ENCODE measurements around the gene ENPP4. TPM values are rescaled to one million over a fixed set of nuclear protein-coding genes. Genes with fewer than 3 reads are reported as not detected.
"Not testable (repeated sequence)": the region's sequence is repeated elsewhere in the genome, so short reads cannot be mapped to it uniquely, and the experiment has no call there.

The ENPP4 gene, protein sequence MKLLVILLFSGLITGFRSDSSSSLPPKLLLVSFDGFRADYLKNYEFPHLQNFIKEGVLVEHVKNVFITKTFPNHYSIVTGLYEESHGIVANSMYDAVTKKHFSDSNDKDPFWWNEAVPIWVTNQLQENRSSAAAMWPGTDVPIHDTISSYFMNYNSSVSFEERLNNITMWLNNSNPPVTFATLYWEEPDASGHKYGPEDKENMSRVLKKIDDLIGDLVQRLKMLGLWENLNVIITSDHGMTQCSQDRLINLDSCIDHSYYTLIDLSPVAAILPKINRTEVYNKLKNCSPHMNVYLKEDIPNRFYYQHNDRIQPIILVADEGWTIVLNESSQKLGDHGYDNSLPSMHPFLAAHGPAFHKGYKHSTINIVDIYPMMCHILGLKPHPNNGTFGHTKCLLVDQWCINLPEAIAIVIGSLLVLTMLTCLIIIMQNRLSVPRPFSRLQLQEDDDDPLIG
- total RNA-seq: 1 to 10 TPM; 3.9 to 8.2 (median 6.2) TPM
- long read RNA-seq: 0 reads

GRCh38 chr6:46129629-46130511 is at the start of gene ENPP4:
Gene ENPP4, plus strand, starts transcription at chr6:46129989. Its CDS starts 9,595 bp downstream, at chr6:46139584.
- Histone ChIP-seq H3K4me3 (peak within 1 kb of the TSS; percentile 69 to 76 (median 74)), H3K36me3 (no peaks in the 10 kb centered on the region), H3K9me3 (no peaks in the 10 kb centered on the region), H3K4me1 (peaks cover 0 to 23% (median 0%) of the 10 kb centered on the region in 4 donors), H3K27ac (peak within 1 kb of the TSS; percentile 63 to 68 (median 64)), H3K27me3 (no peaks in the 10 kb centered on the region)
- DNase-seq (peak; percentile 89 to 94 (median 91)), ATAC-seq (peak; percentile 98 to 100 (median 98))
- under 1% methylated on average over 22 of the region's 61 CpGs for WGBS (ENCODE audit: insufficient coverage, low coverage, low lambda C conversion rate, missing lambda C conversion rate)
- TF ChIP-seq, protein P1, sequence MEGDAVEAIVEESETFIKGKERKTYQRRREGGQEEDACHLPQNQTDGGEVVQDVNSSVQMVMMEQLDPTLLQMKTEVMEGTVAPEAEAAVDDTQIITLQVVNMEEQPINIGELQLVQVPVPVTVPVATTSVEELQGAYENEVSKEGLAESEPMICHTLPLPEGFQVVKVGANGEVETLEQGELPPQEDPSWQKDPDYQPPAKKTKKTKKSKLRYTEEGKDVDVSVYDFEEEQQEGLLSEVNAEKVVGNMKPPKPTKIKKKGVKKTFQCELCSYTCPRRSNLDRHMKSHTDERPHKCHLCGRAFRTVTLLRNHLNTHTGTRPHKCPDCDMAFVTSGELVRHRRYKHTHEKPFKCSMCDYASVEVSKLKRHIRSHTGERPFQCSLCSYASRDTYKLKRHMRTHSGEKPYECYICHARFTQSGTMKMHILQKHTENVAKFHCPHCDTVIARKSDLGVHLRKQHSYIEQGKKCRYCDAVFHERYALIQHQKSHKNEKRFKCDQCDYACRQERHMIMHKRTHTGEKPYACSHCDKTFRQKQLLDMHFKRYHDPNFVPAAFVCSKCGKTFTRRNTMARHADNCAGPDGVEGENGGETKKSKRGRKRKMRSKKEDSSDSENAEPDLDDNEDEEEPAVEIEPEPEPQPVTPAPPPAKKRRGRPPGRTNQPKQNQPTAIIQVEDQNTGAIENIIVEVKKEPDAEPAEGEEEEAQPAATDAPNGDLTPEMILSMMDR (IDR thresholded peaks at IDR 0.05): peak in 2 of 4 donors; percentile 16 to 28
- TF ChIP-seq POLR2A (IDR thresholded peaks at IDR 0.05): peak; percentile 79
- intact Hi-C loops (cut with DNase I): no loop called here

GRCh38 chr6:46080111-46080510 is 49.7 kb upstream of the ENPP4 start:
- Histone ChIP-seq H3K27me3 (no peaks in the 10 kb centered on the region), H3K36me3 (no peaks in the 10 kb centered on the region), H3K4me1 (no peaks in the 10 kb centered on the region), H3K4me3 (no peak overlapping the region), H3K9me3 (no peaks in the 10 kb centered on the region), H3K27ac (no peak overlapping the region)
- ATAC-seq (no peak), DNase-seq (no peak)
- whole genome bisulfite sequencing (ENCODE audit: insufficient coverage, low coverage, low lambda C conversion rate, missing lambda C conversion rate): 55% methylated on average over 4 of the region's 4 CpGs
- intact Hi-C loops (cut with DNase I): no loop called here
- TF ChIP-seq POLR2A (IDR thresholded peaks at IDR 0.05): no peak

- intact Hi-C loops (cut with DNase I); H3K4me3 ChIP-seq; H3K4me1 ChIP-seq; ATAC-seq; H3K9me3 ChIP-seq; H3K27ac ChIP-seq; H3K27me3 ChIP-seq; DNase-seq; H3K36me3 ChIP-seq: not testable (repeated sequence)
- WGBS (ENCODE audit: insufficient coverage, low coverage, low lambda C conversion rate, missing lambda C conversion rate): 22% methylated on average over 1 of the region's 10 CpGs
Observed at GRCh38 chr6:46085688-46086087, 44.1 kb upstream of the ENPP4 start.

- ATAC-seq (peak; percentile 93 to 98 (median 94)), DNase-seq (peak; percentile 40 to 63 (median 57))
- Histone ChIP-seq H3K27ac (no peak overlapping the region), H3K4me3 (no peak overlapping the region), H3K36me3 (no peaks in the 10 kb centered on the region), H3K9me3 (no peaks in the 10 kb centered on the region), H3K27me3 (no peaks in the 10 kb centered on the region), H3K4me1 (peaks cover 0 to 3% (median 0%) of the 10 kb centered on the region in 4 donors)
- 35% methylated on average over 10 of the region's 10 CpGs for WGBS (ENCODE audit: insufficient coverage, low coverage, low lambda C conversion rate, missing lambda C conversion rate)
- TF ChIP-seq, protein P1 (IDR thresholded peaks at IDR 0.05): peak; percentile 55 to 81 (median 78)
- no peak for TF ChIP-seq POLR2A (IDR thresholded peaks at IDR 0.05)
- intact Hi-C loops (cut with DNase I): loop anchor here in 1 of 2 donors (10.0 kb wide), 1 partner anchor 324 kb away; no protein-coding TSS in a partner anchor
Observed at GRCh38 chr6:46090115-46091079, 39.4 kb upstream of the ENPP4 start.
